Activated T-cell treated with anti-CD3 and anti-CD28 coated beads for 48 hours (primary cell): ENCODE measurements around the gene MPG.
"Not testable (repeated sequence)": the region's sequence is repeated elsewhere in the genome, so short reads cannot be mapped to it uniquely, and the experiment has no call there.

Experiments used
- DNase-seq: peaks from one replicate; pipeline ENCODE4 v3.0.0-alpha.2; 2020; ENCODE audit warnings: low read depth

MPG gene

DNA sequence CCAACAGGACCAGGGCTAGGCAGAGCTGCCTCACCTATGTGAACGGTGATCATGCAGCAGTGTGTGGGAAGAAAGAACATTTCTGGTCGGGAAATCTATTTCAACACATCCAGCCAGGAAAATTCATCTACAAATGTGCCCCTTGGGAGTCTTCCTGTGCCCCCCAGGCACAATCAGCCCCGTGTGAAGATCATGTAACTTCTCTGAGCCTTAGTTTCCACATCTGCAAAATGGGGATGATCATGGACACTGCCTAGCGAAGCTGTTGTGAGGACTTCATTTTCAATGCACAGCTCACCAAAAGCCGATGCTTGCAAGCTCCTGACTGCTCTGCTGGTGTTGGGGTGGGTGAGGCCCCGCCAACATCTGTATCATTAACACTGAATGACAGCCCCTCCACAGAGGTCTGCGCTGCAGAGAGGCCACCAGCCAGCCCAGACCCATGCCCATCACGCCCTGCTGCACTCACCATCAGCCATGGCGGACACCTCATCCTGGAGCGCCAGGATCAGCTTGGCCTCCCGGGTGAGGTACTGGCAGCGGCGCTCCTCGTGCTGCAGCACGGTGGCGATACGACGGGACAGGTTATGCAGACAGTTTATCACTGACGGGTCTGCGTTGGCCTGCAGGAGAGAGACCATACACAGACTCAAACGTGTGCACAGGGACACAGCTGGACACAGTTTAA is 34.3 kb downstream of the MPG start:
- DNase-seq = no peak

DNA sequence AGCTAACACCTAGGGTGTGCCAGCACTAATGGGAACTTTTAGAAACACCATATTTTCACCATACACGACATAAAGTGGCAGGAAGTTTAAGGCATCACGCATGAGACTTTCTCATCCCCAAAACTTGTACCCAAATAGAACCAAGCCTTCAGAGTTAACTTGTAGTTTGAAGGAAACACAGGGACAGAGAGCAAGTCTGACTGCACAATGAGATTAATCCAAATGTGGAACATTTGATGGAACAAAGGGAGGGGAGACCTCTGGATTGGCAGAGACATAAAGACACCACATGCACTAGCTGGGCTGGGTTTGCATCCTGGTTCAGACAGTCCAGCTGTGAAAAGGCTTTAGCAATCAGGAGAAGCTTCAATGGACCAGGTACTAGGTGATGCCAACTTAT is 36.3 kb downstream of the MPG start:
- DNase-seq = no peak

DNA sequence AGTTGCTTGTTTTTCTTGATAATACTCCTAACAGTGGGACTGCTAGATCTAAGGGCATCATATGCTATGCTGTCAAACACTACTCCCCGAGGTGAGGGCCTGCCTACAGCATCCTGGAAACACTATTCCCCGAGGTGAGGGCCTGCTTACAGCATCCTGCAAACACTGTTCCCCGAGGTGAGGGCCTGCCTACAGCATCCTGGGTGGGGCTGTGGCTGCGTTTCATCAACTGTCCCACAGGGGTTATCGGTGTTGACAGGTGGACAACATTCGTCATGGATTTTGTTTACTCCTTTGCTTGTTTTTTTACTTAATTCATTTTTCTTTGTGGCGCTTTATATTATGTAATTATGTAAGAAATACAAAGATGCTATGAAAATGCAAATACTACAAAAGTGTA is 38.0 kb downstream of the MPG start:
- DNase-seq = no peak

DNA sequence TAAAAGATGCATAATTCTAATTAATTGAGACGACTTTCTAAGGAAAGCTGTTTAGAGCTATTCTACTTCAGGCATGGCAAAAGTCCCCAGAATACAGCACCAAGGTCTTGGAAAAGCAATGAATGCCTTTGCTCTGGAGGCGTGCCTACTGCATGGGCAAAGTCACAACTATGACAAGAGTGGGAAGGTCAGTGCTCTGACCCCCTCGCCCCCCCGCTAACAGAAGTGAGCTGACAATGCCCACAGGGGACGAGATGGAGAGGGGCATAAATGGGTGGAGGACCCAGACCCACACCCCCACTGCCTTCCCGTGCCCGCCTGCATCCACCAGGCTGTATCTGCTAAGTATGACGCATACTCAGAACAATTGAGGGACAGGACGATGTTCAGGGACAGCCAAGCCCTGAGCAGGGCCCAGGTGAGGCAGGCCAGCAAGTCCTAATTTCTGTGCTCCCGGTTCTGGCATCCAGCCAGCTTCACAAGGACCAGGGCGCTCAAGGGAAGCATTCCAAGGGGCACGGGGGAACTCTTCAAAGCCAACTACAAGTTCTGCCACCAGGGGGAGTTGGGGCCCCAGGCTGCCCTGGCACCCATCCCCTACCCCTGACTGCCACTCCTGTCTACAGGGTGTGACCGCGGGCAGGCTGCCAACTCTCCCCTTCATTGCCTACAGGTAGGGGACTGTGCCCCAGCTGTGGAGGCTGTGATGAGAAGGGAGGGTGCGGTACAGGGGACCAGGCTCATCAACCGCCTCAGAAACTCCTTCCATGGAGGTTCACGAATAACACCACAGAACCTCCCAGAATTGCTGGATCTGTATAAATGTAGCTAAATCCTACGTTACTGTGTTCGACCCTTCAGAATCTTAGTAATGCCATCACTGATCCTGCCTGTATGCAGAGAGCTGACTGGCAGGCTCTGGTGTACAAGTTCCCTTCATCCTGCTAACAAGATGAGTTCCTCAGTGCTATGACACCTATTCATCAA is 39.6 kb downstream of the MPG start:
- DNase-seq = peak; percentile 43

DNA sequence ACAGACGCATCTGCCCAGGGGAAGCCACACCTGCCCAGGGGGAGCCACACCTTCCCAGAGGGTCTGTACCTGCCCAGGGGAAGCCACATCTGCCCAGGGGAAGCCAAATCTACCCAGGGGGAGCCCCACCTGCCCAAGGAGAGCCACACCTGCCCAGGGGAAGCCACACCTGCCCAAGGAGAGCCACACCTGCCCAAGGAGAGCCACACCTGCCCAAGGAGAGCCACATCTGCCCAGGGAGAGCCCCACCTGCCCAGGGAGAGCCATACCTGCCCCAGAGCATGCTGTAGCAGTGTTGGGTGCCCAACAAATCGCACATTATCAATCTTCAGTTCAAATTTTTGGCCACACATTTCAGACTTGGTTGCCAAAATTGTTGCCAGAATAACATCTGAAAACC is 40.8 kb downstream of the MPG start:
- no peak for DNase-seq

DNA sequence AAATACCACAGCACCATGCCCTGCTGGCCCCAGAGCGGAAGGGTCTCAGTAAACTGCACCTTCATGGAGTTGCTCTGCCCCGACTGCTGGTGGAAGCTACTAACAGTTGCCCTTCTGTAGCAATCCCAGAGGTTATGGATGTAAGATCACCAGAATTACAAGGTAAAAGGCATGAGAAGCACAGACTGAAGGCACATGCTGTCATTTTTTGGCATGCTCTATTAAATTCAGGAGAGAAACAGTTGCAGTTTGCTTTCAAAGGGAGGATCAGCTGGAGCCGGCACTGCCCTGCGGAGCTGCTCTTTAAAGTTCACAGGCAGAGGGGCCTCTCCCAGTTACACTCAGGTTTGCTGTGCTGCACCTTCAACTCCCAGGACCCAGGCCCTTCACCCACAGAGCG is 41.3 kb downstream of the MPG start:
- no peak for DNase-seq

DNA sequence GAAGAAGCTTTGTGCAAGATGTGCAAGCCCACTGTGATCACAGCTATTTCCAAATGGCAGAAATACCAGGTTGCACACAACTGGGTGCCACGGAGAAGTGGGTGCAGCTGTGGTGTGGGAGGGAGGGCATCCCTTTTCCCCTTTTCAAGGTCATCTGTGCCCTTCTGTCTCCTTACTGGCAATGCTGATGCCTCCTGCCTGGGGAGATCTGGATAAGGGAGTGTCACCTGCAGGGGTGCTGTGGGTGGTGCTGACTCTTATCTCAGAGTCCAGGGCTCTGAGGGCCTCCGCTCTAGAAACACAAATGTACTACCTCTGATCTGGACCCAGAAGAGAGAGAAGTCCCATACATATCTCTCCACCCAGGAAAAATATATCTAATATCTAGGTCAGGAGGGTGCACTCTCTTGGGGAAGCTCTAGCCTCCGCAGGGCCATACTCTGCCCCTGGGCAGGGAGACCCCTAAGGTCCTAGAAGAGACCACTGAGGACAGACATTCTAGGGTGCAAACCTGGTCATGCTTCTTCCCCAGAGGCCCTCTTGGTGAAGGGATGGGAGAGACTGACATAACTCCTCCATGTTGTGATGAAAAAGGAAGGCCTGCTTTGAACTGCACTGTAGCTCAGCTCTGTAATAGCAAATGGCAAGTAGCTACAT is 41.9 kb downstream of the MPG start:
- no peak for DNase-seq

DNA sequence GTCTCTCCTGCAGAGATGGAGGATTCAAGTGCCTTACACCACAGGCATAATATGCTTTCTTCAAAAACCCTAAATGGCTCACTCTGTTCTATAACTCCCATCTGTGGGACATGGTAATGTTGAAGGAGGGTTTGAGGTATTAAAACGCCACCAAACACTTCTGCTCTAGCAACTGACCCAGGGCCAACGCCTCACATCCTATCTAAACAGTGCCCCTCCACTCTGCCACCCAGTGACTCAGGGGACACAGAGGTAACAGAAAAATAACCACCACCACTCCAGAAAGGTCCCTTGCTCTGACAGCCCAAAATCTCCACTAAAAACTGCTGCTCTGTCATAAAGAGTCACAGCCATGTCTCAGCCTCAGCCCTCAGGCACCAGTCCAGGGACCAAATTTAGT is 42.7 kb downstream of the MPG start:
- DNase-seq = no peak

DNA sequence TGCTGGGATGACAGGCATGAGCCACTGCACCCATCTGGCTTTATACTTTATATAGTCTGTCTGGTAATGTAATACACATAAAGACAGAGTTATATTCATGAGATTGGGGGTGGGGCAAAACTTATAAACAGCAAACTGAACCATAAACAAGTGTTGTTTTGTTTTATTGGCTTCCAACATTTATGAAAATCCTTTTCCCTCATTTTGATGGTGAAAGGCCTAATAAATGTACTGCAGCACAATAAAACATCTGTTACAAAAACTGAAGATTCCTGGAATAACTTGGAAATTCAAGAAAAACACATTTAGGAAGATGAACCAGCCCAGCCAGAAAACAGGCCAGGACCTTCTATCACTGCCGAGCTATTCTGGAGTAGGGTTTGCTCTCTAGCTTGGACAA is 44.3 kb downstream of the MPG start:
- DNase-seq = no peak

DNA sequence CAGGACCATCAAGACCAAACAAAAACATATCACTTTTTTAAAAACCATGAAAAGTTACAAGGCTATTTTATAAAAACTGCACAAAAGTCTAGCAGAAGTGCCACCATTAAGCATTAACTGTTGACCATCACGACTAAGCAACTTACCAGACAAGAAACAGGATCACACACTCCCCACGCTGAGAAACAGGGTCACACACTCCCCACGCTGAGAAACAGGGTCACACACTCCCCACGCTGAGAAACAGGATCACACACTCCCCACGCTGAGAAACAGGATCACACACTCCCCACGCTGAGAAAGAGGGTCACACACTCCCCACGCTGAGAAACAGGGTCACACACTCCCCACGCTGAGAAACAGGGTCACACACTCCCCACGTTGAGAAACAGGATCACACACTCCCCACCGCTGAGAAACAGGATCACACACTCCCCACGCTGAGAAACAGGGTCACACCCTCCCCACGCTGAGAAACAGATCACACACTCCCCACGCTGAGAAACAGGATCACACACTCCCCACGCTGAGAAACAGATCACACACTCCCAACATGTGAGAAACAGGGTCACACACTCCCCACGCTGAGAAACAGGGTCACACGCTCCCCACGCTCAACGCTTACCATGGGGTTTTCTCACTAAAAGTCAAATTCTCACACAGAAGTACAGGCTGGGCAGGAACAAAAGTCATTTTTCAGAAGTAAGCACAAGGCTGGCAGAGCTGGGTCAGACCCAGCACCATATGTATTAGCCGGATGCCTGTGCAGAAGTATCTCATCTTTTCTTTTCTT is 45.7 kb downstream of the MPG start:
- not testable (repeated sequence) for DNase-seq

DNA sequence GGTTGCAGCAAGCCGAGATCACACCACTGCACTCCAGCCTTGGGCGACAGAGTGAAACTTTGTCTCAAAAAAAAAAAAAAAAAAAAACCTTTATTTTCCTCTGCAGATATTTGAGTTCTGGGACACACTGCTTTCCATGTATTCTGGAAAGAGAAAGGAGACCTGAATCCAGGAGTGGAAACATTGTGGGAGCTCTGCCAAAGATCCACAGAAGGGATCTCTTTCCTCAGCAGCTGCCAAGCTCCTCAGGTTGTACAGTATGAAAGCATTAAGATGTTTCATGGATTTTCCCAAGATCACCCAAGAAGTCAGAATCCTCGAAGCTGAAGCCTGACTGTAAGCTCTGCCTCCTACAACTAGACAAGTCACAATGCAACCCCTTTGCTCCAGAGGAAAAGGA is 47.0 kb downstream of the MPG start:
- DNase-seq = no peak

DNA sequence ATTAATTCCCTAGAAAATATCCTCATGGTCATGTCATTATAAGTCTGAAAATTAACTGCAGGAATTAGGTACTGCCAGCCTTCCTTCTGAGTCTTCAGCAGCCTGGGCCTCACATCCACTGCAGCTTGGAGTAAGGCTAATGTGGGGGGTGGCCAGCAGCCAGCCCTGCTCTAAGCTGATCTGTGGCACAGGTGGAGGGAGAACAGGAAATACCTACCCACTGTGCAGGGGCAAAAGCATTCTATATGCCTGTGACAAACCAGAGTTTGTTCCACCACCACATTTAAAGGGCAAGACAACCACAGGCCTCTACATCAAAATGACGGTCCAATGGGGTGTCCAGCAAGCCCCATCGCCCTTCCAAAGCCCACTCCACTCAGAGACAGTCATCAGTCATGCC is 51.0 kb downstream of the MPG start:
- DNase-seq = no peak

DNA sequence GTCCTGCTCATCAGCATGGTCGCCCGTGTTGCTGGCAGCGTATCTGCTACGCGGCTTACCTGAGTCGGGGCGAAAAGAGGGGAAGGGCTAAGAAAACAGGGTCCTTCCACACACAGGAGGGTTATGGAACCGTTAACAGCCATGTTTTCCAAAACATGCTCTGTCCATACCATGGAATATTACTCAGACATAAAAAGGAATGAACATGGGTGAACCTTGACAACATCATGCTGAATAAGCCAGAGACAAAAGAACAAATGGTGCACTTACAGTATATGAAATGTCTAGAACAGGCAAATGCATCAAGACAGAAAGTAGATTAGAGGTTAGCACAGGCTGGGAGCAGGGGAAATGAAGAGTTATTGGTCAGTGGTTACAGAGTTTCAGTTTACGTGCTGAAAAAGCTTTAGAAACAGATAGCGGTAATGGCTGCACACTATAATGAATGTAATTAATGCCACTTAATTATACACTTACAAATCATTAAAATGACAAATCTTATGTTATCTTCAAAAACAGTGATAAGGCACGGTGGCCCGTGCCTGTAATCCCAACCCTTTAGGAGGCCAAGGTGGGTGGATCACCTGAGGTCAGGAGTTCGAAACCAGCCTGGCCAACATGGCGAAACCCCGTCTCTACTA is 52.6 kb downstream of the MPG start:
- DNase-seq = no peak

DNA sequence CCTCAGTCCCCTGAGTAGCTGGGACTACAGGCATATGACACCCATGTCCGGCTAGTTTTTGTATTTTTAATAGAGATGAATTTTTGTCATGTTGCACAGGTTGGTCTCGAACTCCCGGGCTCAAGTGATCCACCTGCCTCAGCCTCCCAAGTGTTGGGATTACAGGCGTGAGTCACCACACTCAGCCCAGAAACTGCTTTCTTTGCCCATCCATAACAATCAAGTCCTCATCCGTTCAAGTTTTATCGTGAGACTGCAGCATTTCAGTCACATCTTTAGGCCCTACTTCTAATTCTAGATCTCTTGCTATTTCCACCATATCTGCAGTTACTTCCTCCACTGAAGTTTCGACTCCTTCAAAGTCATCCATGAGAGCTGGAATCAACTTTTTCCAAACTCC is 54.1 kb downstream of the MPG start:
- DNase-seq = no peak

DNA sequence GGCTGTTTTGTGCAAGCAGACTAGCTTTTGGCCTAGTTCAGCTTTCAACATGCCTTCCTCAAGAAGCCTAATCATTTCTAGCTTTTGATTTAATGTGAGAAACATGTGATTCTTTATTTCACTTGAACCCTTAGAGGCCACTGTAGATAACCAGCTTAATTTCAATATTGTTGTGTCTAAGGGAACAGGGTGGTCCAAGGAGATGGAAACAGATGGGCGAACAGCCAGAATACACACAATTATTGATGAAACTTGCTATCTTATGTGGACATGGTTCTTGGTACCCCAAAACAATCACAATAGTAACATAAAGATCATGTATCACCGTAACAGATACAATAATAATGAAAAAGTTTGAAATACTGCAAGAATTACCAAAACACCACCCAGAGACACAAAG is 55.7 kb downstream of the MPG start:
- DNase-seq = no peak
